GM18517 (cell line): ENCODE data around the gene NTHL1.
"Not testable (repeated sequence)": the region's sequence is repeated elsewhere in the genome, so short reads cannot be mapped to it uniquely, and the experiment has no call there.

Experiments
- ATAC-seq: cut with Tn5 transposase; IDR thresholded peaks from one replicate; pipeline ENCODE4 v1.9.1; 2021; ENCODE audit warnings: mild to moderate bottlenecking, moderate library complexity; ENCODE audit not compliant: unreplicated experiment

The NTHL1 gene

GRCh38 chr16:2042986-2043666 lies 4.5 kb downstream of the NTHL1 start:
- no peak for ATAC-seq

GRCh38 chr16:2042171-2042985 lies 5.3 kb downstream of the NTHL1 start:
- no peak for ATAC-seq

GRCh38 chr16:2040787-2041522 lies 6.7 kb downstream of the NTHL1 start:
- no peak for ATAC-seq

- no peak for ATAC-seq
These were observed 7.4 kb downstream of the NTHL1 start for GRCh38 chr16:2040041-2040786.

- ATAC-seq = no peak
These were observed 8.2 kb downstream of the NTHL1 start for GRCh38 chr16:2039274-2040031.

- ATAC-seq = no peak
These were observed 9.0 kb downstream of the NTHL1 start for GRCh38 chr16:2038382-2039231.

- ATAC-seq = no peak
These were observed 9.8 kb downstream of the NTHL1 start for GRCh38 chr16:2037647-2038381.

GRCh38 chr16:2037115-2037514 lies 10.5 kb downstream of the NTHL1 start:
- no peak for ATAC-seq

GRCh38 chr16:2036200-2036966 lies 11.3 kb downstream of the NTHL1 start:
- ATAC-seq = no peak

- ATAC-seq = no peak
These were observed 12.0 kb downstream of the NTHL1 start for GRCh38 chr16:2035431-2036199.

GRCh38 chr16:2034696-2035430 lies 12.8 kb downstream of the NTHL1 start:
- ATAC-seq = no peak

- not testable (repeated sequence) for ATAC-seq
These were observed 13.5 kb downstream of the NTHL1 start for GRCh38 chr16:2033909-2034695.

- no peak for ATAC-seq
These were observed 14.4 kb downstream of the NTHL1 start for GRCh38 chr16:2033057-2033908.

- no peak for ATAC-seq
These were observed 15.2 kb downstream of the NTHL1 start for GRCh38 chr16:2032285-2033056.
